Measurements from ENCODE around the gene FAM181A. TPM values are rescaled to one million over a fixed set of nuclear protein-coding genes. Genes with fewer than 3 reads are reported as not detected.

The FAM181A gene
- polyA plus RNA-seq, 4 donors, result not detected

DNA sequence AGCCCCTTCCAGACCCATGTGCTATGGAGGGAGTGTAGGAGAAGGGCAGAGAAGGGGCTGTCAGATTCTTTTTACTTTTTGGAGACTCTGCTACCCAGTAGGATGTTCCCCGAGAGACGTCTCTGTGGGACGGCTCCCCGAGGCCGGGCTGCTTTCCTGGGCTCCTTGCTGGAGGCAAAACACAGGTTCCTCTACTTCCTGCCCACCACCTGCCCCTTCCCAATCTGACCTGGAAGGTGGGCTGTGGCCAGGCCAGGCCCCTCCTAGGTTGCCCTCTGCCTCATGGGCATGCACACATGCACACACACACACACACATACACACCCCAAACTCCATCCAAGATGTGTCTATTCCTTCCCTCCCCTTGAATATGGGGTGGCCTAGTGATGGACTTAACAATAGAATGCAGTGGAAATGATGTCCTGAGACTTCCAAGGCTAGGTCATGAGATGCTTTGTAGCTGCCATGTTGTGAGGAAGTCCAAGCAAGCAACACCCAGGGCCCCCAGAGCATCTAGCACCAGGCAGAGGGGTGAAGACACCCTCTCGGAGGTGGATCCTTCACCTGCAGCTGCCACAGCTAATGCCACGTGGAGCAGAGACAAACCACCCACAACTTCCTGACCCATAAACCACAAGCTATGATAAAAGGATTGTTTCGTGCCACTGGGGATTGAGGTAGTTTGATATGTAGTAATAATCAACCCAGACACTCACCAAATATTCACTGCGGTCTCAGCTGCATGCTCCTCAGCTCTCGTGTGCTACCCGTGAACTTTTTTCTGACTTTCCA, 50.8 kb downstream of the FAM181A start:
- DNase-seq (peak in 1 of 2 donors; percentile 58), FAIRE-seq (no peak)
- no peak overlapping the region for H3K4me3 ChIP-seq (ENCODE audit: low read depth in 1 of 3, low read length in 3 of 3)
- H3K27ac ChIP-seq (ENCODE audit: low read depth in 1 of 3, low read length in 2 of 3), result peak overlapping the region; percentile 25 to 56 (median 53)
- 66 to 82% (median 81%) methylated on average over 11 of the region's 11 CpGs for WGBS, 3 donors
- H3K4me1 ChIP-seq (ENCODE audit: control insufficient read depth in 3 of 3, insufficient read depth in 2 of 3, low read depth in 1 of 3, low read length in 2 of 3), result peaks cover 0 to 3% (median 0%) of the 10 kb centered on the region in 3 donors
- H3K9me3 ChIP-seq (ENCODE audit: control insufficient read depth in 2 of 2, insufficient read depth in 1 of 2, low read depth in 1 of 2, low read length in 1 of 2), result no peaks in the 10 kb centered on the region
- H3K36me3 ChIP-seq (ENCODE audit: control insufficient read depth in 3 of 3, insufficient read depth in 2 of 3, low read depth in 1 of 3, low read length in 3 of 3), result no peaks in the 10 kb centered on the region
- H3K27me3 ChIP-seq (ENCODE audit: control insufficient read depth in 3 of 3, insufficient read depth in 3 of 3, low read length in 3 of 3), result no peaks in the 10 kb centered on the region

GRCh38 chr14:93978735-93979134, 51.6 kb downstream of the FAM181A start:
- H3K4me1 ChIP-seq (ENCODE audit: control insufficient read depth in 3 of 3, insufficient read depth in 2 of 3, low read depth in 1 of 3, low read length in 2 of 3), result peaks cover 0 to 3% (median 0%) of the 10 kb centered on the region in 3 donors
- H3K27ac ChIP-seq (ENCODE audit: low read depth in 1 of 3, low read length in 2 of 3), result peak overlapping the region in 2 of 3 donors; percentile 22 to 56
- no peak overlapping the region for H3K4me3 ChIP-seq (ENCODE audit: low read depth in 1 of 3, low read length in 3 of 3)
- no peaks in the 10 kb centered on the region for H3K36me3 ChIP-seq (ENCODE audit: control insufficient read depth in 3 of 3, insufficient read depth in 2 of 3, low read depth in 1 of 3, low read length in 3 of 3)
- H3K27me3 ChIP-seq (ENCODE audit: control insufficient read depth in 3 of 3, insufficient read depth in 3 of 3, low read length in 3 of 3), result no peaks in the 10 kb centered on the region
- 70 to 81% (median 79%) methylated on average over 4 of the region's 4 CpGs for WGBS, 3 donors
- DNase-seq (no peak), FAIRE-seq (no peak)
- H3K9me3 ChIP-seq (ENCODE audit: control insufficient read depth in 2 of 2, insufficient read depth in 1 of 2, low read depth in 1 of 2, low read length in 1 of 2), result no peaks in the 10 kb centered on the region

Other genes starting within 250 kb of the FAM181A start
- gene PRIMA1, start 138.9 kb upstream of the FAM181A start, polyA plus RNA-seq, result 10 to 100 TPM in 1 of 4 donors, 1 to 10 TPM in 2, under 1 TPM in 1; 0.22 to 10.4 (median 1.5) TPM
- 1 to 10 TPM; 1.3 to 5.6 (median 4.2) TPM for gene ASB2, start 49.2 kb downstream of the FAM181A start, polyA plus RNA-seq
- gene CCDC197, start 70.0 kb downstream of the FAM181A start, polyA plus RNA-seq, result not detected
- gene OTUB2, start 99.0 kb downstream of the FAM181A start, polyA plus RNA-seq, result 1 to 10 TPM in 1 of 4 donors, under 1 TPM in 3; 0.22 to 1.4 (median 0.74) TPM
- 100 to 1,000 TPM in 1 of 4 donors, 10 to 100 TPM in 3; 35.1 to 103 (median 57.9) TPM for gene DDX24, start 153.9 kb downstream of the FAM181A start, polyA plus RNA-seq
- 10 to 100 TPM; 29.2 to 44.5 (median 30.2) TPM for gene IFI27L1, start 154.0 kb downstream of the FAM181A start, polyA plus RNA-seq
- 1,000 to 10,000 TPM in 1 of 4 donors, 100 to 1,000 TPM in 2, 1 to 10 TPM in 1; 9.3 to 1,277 (median 545) TPM for gene IFI27, start 183.4 kb downstream of the FAM181A start, polyA plus RNA-seq
- 10 to 100 TPM; 23.0 to 96.7 (median 70.2) TPM for gene IFI27L2, start 202.3 kb downstream of the FAM181A start, polyA plus RNA-seq
- under 1 TPM in 2 of 4 donors, not detected in 2; 0.03 to 0.13 TPM for gene PPP4R4, start 247.0 kb downstream of the FAM181A start, polyA plus RNA-seq

Data from small intestine (tissue), 7 donors.